Left renal cortex interstitium (tissue), 4 donors: ENCODE measurements around the gene GPRC6A. TPM values are rescaled to one million over a fixed set of nuclear protein-coding genes. Genes with fewer than 3 reads are reported as not detected.

Source experiments
- DNase-seq, 4 donors: peaks; one replicate each; pipeline ENCODE4 v3.0.0-alpha.2; 2013; ENCODE audit warnings: low read depth in 4 of 4, low spot score in 2 of 4, missing footprints in 1 of 4
- polyA plus RNA-seq, 4 donors: library from polyadenylated mRNA; unstranded; fragments of 120-200 nt; gene quantifications; one replicate each; pipeline ENCODE4 v1.2.1, GENCODE V29; 2013; ENCODE audit not compliant: insufficient read length in 4 of 4

GPRC6A gene
- polyA plus RNA-seq, 4 donors = 0.17 to 0.43 (median 0.34) TPM

DNA sequence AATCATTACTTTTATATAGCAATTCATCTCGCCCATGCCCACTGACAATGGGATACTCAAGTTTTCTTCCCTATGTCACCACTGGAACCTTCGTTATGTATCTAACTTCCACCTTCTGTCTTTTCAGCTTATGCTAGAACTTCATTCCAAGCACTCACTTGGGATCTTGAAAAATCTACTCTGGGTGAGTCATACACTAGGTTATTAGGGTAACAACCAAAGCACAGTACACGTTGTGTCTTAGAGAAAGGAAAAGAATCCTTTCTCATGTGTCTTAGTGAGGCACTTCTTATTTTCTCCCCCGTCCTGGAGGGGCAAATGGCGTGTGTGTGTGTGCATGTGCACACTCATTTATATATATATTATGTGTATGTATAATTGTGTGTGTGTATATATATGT lies 45.0 kb downstream of the GPRC6A start:
- DNase-seq = no peak

DNA sequence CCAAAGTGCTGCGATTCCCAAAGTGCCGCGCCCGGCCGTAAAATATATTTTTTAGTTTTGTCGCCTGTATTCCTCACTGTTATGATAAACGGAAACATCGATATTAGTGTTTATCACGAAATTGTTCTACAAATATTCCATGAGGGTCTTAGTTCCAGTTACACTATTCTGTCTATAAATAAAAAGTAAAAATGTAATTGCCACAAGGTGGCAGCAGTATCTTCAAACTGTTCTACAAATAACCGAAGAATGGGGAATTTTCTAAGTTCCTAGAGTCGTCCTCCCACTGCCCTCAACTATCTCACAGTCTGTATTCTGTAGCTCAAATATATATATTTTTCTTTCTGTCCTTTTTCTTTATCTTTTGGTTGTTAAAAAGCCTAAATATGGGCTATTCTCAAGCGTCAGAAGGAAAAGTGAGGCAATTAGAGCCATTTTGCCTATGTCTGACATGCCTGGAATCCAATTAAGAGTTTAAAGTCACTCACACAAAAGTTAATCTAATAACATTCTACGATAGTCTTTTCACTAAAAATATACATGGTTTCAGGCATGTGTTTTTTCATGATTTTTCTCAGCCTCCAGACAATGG lies 49.2 kb downstream of the GPRC6A start:
- no peak for DNase-seq

DNA sequence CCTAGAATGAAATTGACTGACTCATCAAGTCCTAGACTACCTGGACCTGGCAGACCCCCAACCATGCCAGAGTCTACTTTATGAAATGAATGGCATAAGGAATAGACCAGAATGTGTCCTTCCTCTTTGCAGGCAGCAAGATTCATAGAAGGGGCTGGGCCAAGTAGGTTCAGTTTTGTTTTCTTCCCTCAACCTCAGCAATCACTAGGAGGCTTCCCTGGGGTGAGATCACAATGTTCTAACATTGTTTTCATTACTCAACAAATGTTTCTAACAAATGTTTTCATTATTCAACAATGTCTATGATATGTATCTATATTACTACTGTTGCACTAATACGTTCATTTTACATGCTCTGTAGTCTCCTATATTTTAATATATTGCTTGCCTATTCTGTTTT lies 55.0 kb downstream of the GPRC6A start:
- DNase-seq = no peak

DNA sequence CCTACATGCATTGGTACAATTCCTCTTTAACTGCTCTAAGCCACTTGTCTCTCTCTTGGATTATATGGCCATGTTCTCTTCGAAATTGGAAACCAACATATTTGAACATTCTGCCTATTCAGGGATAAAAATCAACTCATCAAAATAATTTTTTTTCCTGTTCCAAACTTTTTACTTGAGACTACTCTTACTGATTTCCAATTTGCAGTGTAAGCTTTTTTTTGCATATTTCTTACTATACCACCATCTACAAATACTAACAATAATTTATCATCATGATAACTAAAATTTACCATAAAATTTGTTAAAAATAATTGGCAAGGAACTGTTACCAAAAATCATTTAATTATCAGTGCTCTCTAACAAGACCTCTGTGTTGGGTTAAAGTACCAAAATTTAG lies 56.4 kb downstream of the GPRC6A start:
- no peak for DNase-seq

DNA sequence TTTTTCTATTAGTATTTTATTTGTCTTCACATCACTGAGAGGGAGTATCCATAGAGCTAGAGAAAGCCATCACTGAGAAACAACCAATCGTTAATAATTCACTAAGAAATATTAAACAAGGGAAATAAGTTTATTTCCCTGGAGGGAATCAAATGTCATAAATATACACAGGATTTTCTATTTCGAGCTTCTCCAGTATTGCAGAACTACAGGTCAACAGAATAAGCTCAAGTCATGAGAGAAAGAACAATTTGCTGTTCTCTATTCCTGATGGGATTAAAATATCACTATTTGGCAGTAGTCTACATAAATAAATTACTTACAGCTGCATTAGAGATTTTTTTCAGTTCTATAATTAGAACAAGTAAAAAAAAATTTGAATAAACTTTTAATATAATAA lies 61.2 kb downstream of the GPRC6A start:
- no peak for DNase-seq

DNA sequence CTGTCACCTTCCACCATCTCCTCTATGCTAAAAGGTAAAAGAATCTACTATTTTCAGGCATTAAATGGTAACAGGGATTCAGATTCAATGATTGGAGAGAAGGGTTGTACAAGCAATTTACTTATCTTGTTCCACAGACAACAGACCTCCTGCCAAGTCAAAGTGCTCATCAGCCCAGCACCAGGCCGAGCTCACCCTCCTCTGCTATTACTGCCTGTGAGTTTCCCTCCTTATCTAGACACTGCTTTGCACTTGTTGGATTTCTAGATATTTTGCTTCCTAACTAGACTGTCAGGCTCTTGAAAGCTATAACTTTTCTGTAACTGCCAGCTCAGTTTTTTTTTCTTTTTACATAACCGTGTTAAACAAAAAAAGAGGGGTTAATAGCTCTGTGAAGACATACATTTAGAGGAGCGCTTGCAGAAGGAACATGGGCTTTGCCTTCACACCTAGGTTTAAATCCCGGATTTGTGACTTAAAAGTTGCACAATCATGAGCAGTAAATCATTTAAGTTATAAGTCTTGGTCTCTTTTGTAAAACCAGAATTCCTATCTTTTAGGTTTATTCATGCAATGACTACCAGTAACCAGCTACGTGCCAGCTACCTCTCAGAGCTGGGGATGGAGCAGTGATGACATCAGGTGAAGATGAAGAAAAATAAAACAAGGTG lies 62.2 kb downstream of the GPRC6A start:
- no peak for DNase-seq

DNA sequence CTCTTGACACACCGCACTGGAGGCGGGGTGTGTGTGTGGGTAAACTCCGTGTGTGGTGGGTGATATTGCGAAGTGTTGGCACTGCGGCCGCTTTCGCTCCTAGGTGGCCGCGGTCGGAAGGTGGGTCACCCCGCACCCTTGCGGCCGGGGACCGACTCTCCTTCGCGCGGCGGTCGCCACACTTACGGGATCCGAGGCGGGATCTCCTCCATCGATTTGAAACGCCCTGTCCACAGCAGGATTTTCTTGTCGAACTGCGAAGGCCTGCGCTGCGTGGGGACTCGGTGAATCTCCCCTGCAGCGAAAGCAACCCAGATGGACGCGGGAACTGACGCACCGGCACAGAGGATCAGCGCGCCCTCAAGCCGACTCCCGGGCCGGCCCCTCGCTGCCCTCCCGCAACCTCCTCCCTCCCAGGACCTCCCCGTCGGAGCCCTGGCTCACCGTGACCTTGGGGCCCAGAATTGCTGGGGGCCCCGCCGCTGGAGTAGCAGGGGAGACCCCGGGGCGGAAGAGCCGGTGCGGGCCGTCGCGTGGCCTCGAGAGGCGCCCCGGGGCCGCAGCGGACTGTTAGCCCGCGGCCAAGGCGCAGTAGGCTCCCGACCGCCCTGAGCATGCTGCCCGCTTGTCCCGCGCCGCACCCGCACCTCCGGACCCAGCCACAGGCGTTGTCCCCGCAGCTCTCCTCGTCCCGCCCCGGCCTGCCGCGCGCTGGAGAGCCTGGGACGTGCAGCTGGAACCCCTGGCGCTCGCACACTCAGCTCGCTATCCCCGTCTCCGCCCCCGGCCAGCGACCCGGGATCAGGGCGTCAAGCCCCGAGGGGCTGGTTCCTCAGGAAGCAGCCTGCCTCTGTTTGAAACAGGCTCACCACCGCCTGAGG lies 63.7 kb downstream of the GPRC6A start, which contains the start of gene FAM162B:
TSS of gene FAM162B (minus strand) at position 759 of the 881 bp plus-strand sequence. CDS start at position 616, 143 bp downstream.
- DNase-seq = no peak

DNA sequence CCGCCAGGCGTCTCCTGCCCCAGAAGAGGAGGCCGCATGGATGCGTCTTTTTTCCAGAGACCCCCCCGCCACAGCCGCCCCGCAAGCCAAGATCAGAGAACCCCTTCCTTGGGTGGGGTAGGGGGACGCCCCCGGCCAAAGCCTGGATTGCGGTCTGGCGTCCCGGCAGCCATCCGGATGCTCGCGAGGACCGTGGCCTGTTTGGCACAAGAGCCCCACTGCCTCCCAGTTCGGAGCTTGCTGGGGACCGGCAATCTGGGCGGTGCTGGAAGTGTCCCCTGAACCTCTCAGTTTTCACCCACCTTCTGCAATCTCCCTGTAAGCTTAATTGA lies 64.3 kb downstream of the GPRC6A start:
- DNase-seq = no peak

DNA sequence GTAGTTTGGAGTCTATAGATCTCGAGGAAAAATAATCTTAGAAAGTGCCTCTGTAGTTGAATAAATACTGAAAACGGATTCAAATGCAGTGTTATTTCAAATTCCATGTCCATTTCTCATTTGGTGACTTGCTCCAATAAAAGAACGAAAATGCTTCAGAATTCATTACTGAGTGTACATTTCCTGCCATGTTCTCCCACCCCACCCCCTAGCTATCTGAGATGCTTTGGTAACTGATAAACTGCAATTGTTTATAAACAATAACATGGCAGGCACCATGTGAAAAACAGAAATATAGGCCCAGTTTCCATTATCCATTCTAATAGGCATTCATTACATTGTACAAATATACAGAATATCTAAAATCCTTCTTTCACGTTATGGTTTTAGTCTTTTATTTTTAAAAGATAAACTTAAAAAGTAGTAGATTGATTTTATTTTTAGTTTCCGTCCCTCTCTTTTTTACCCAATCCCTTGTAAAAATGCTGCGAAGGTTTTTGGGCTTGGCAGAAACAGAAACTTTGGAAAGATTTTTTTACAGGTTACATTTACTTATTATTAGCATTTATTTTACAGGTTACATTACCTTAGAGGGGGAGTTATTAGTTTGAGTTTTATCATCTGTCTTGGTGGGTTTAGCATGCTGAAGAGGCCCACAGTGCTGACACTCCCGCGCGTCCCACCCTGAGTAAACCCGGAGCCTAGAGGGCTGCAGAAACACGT lies 64.8 kb downstream of the GPRC6A start:
- no peak for DNase-seq

DNA sequence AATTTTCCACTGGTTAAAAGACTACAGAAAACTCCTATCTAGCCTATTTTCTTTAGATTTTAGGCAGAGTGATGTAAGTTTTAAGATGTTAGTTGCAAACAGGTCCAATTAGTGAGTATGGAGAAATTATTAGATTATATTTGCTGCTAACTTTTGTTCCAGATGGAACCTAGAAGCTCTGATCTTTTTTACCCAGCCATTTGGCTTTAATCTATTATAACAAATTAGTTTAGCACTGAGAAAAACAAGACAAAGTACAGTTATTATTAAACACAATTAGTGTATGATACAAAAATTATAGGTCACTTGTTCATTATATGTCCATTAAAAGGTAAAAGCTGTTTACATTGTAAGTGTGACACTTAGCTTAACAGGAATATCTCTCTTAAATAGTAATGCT lies 65.8 kb downstream of the GPRC6A start:
- DNase-seq = no peak

DNA sequence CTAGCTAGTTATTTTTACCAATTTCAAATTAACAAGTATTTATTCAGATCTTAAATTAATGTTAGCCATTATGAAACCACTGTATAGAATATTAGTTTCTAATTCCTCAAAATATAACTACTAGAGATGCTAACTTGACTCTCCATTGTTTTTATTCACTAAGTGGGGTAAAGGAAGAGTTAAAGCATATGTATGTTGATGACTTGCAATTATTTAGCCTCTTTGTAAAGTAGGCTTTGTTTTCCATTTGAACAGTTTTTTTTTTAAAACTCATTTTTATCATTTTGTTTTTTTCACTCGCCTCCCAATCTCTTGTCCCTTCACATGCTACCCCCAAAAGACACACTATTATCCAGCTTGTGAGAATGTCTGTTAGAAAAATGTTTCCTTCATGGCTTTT lies 66.6 kb downstream of the GPRC6A start:
- DNase-seq = no peak

DNA sequence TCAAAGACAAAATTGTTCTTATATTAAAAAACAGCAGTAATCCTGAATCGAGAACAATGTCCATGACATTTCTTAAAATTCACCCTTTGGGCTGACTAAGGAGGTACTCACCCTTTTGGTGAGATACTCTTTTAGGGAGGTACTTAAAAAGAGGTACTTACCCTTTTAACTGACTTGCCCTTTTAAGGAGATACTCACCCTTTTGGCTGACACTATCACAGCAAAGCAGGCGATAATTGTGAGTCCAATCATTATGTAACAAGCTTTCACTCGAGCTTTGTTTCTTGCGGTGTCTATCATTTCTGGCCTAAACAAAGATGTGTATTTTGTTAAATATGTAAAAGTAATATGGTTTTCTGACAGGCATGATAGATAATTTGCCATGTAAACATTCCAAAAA lies 67.1 kb downstream of the GPRC6A start:
- DNase-seq = no peak

DNA sequence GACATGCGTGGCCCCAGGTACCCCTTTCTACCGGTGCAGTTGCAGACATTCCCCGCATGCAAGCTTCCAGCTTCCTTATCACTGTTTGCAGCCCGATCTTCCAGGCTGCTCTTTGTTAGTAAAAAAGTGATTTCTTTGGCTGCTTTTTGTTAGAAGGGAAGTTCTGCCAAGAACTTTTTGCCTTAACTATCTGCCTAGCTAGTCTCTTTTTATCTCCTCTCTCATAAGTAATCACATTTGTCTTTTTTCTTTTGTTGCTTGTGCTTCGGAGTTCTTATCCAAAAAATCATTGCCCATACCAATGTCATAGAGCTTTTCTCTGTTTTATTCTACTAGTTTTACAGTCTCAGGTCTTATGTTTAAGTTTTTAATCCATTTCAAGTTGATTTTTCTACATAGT lies 83.7 kb downstream of the GPRC6A start:
- DNase-seq = no peak

Other genes with a start within 250 kb of the GPRC6A start
- gene RSPH4A, start 212.6 kb downstream of the GPRC6A start, polyA plus RNA-seq = 1 to 10 TPM; 2.5 to 3.0 (median 2.9) TPM
- 10 to 100 TPM; 12.5 to 15.2 (median 13.9) TPM for gene ZUP1, start 160.3 kb downstream of the GPRC6A start, polyA plus RNA-seq
- 10 to 100 TPM; 18.6 to 22.2 (median 20.7) TPM for gene KPNA5, start 147.9 kb downstream of the GPRC6A start, polyA plus RNA-seq
- gene FAM162B, start 63.4 kb downstream of the GPRC6A start, polyA plus RNA-seq = 1 to 10 TPM; 5.7 to 8.1 (median 7.7) TPM
- gene RFX6, start 48.2 kb upstream of the GPRC6A start, polyA plus RNA-seq = under 1 TPM in 2 of 4 donors, not detected in 2; 0.06 to 0.08 TPM